Superior temporal gyrus (tissue), 1 donor: ENCODE data around the gene KDM6B.
A peak's percentile ranks its signal among the peaks of the same experiment; 100 is the strongest.

ENCODE experiments used
- DNase-seq: peaks from one replicate; pipeline ENCODE4 v3.0.0-alpha.2; 2016; ENCODE audit errors: extremely low spot score

KDM6B gene

DNA sequence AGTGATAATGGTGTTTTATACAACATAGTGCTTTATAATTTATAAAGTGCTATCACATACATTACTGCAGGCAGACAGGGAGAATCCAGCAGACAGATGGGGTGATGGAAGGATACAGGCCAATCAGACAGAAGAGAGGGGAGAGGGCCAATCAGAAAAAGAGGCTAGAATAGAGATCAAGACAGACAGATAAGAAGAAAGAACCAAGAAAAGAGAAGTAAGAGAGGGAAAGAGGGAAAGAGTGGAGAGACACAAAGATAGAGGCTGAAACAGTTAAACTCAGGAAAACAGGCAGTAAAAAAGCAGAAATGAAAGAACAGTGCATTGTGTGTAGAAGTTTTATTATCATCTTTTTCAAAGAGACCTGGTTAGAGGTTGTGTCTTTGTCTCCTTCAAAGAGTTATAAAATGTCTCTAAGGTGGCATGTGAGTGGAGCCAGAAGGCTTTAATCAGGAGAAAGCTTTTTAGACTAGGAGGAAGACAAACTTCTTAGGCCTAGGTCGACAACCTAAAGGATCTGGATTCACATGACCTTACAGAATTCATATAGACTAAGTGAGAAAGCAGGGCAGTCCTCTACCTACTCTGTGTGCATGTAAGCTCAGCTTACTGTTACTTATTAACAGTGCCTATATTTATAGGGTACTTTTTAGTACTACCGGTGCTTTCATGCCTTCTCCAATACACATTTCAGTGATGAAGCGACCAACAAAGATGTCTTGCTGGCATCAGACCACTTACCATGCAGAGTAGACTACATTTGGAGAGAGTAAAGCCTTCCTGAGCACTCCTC, 46.3 kb downstream of the KDM6B start:
- no peak for DNase-seq

DNA sequence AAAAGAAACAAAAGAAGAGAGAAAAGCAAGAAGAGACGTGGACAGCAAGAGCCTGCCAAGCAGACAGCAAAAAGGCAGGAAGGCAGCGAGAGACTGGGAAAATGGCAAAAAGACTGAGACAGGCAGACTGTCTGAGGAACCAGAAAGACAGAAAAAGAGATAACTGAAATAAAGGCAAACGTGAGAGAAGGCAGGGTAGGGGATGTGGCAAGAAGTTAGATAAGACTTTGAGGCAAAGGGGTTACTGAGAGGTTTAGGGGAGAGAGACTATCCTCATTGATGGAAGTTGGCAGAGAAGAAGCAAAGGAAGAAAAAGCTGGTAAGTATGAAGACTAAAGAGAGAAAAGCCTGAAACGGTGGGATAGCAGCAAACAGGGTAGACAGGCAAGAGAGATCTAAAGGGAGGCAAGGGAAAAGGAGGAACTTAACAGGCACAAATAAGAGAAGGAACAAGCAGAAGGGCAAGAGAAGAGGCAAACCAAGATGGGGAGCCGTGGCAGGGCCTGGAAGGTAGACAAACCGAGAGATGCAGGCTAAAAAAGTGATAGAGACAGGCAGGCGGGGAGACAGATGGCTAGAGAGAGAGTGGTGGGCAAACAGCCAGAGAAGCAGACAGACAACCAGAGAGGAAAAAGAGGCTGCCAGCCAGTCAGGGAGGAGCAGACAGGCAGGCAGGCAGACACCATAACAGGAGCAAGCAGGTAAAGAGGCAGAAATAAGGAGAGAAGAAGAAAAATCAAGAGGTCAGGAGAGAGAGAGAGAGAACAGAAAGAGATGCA, 47.4 kb downstream of the KDM6B start:
- DNase-seq: peak; percentile 53

DNA sequence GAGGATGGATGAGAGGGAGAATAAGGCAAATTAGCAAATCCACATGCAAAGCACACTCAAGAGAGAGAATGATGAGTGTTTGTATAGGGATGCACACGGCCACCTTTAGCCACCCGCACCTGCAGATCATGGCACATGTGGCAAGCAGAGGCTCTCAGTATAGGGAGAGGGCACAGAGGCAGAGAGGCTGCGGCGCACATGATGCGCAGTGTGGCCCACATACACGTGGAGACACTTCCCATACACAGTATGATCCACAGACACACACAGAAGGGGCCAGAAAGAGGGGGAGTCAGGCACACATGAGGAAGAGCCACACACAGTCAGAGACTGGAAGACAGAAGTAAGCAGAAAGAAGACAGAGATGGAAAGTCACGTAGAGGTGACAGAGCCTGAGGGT, 48.1 kb downstream of the KDM6B start:
- no peak for DNase-seq

DNA sequence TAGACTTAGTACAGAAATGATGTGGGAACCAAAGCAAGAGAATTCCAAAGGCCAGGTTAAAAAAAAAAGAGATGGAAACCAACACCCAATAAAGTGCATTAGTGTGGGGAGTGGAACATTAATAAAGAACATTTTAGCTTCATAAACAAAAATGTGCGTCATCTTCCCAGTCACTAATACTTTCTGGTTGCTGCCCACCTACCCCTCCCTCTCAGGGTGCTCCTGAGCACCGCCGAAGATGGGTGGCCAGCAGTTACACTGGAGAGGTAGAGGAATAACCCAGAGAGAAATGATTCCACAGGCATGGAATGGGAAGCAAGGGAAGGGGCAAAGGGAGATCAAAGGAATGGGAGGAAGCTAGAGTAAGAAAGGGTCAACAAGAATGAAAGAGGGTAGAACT, 48.6 kb downstream of the KDM6B start:
- DNase-seq: peak; percentile 16
